Activated naive CD8-positive, alpha-beta T cell (primary cell): ENCODE results near the gene SOX15.

Experiments used
- H3K27ac Mint-ChIP-seq: one replicate; pipeline ENCODE4 v1.8.0; 2021; ENCODE audit warnings: mixed read lengths
- H3K27me3 Mint-ChIP-seq: one replicate; pipeline ENCODE4 v1.8.0; 2021; ENCODE audit warnings: mixed read lengths
- H3K36me3 Mint-ChIP-seq: one replicate; pipeline ENCODE4 v1.8.0; 2021; ENCODE audit warnings: mixed read lengths
- H3K4me1 Mint-ChIP-seq: one replicate; pipeline ENCODE4 v1.8.0; 2021; ENCODE audit warnings: low read depth, mixed read lengths
- H3K4me3 Mint-ChIP-seq: one replicate; pipeline ENCODE4 v1.8.0; 2021; ENCODE audit warnings: mild to moderate bottlenecking, mixed read lengths
- H3K9me3 Mint-ChIP-seq: one replicate; pipeline ENCODE4 v1.8.0; 2021; ENCODE audit warnings: low read depth, mixed read lengths

The SOX15 gene

GRCh38 chr17:7538891-7539545 lies 50.9 kb downstream of the SOX15 start:
- Mint-ChIP-seq H3K4me1 (no peaks in the 10 kb centered on the region), H3K36me3 (no peaks in the 10 kb centered on the region), H3K4me3 (no peak overlapping the region), H3K27ac (no peak overlapping the region), H3K9me3 (no peaks in the 10 kb centered on the region), H3K27me3 (no peaks in the 10 kb centered on the region)
